ENCODE data around the gene FOXP2.

DNA sequence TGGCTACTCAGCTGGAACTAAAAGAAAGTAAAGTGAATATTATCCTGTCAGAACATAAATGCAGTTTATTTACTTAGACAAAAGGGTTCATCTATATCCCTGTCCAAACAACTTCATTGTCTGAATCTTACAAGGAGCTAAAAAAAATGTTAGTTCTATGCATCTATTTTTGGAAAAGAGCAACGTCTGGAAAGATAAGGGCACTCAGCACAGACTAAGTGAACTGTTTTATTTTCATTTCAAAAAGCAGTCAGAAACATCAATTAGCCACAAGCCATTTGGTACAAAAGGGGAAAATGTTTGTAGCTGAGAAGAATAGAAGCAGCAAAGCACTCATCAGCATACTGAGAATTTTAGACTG is 245.5 kb downstream of the FOXP2 start:
- no peak for TF ChIP-seq ZFP36 (IDR thresholded peaks at IDR 0.05; ENCODE audit: borderline replicate concordance, partially characterized antibody)
- TF ChIP-seq, protein P1, sequence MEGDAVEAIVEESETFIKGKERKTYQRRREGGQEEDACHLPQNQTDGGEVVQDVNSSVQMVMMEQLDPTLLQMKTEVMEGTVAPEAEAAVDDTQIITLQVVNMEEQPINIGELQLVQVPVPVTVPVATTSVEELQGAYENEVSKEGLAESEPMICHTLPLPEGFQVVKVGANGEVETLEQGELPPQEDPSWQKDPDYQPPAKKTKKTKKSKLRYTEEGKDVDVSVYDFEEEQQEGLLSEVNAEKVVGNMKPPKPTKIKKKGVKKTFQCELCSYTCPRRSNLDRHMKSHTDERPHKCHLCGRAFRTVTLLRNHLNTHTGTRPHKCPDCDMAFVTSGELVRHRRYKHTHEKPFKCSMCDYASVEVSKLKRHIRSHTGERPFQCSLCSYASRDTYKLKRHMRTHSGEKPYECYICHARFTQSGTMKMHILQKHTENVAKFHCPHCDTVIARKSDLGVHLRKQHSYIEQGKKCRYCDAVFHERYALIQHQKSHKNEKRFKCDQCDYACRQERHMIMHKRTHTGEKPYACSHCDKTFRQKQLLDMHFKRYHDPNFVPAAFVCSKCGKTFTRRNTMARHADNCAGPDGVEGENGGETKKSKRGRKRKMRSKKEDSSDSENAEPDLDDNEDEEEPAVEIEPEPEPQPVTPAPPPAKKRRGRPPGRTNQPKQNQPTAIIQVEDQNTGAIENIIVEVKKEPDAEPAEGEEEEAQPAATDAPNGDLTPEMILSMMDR (IDR thresholded peaks at IDR 0.05), result no peak
- TF ChIP-seq HOXA7 (CRISPR knock-in tag; IDR thresholded peaks at IDR 0.05), result no peak
